Esophagus muscularis mucosa (tissue), 4 donors: Measurements from ENCODE around the gene SPRED1.

Experiments
- EP300 ChIP-seq: sonication (generic); formaldehyde crosslinking; IDR thresholded peaks from one replicate; pipeline ENCODE4 v1.6.1; 2017; ENCODE audit warnings: antibody characterized with exemption
- POLR2A ChIP-seq: fragments of 450-650 bp; IDR thresholded peaks from one replicate; pipeline ENCODE4 v1.6.1; 2017; ENCODE audit warnings: antibody characterized with exemption, moderate library complexity, mild to moderate bottlenecking, low read depth
- TF ChIP-seq, protein P1 (sequence below), 3 experiments: fragments of 200-600 bp in 2 of 3; fragments of 450-650 bp in 1 of 3; sonication (generic) in 2 of 3; IDR thresholded peaks; one replicate each; pipeline ENCODE4 v1.5.1; 2017 to 2019; ENCODE audit warnings: antibody characterized with exemption in 3 of 3, mild to moderate bottlenecking in 2 of 3, moderate library complexity in 1 of 3

DNA sequence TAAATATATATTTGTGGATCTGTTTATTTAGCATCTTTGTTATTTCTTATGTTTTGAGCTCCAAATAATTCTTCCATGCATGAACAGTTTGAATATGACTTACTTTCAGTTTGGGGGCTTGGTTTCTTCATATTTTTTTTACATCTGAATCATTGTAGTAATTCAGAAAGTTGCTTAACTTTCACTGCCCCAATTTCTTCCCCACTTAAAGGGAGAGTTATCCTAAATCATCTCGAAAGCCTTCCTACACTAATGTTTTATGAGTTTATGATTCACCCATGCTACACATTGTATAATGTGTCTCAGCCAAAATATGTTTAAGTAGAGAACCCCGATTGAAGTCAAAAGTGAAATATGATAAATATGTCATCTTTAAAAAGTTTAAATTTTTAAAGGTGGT is 47.8 kb downstream of the SPRED1 start:
- TF ChIP-seq, protein P1, sequence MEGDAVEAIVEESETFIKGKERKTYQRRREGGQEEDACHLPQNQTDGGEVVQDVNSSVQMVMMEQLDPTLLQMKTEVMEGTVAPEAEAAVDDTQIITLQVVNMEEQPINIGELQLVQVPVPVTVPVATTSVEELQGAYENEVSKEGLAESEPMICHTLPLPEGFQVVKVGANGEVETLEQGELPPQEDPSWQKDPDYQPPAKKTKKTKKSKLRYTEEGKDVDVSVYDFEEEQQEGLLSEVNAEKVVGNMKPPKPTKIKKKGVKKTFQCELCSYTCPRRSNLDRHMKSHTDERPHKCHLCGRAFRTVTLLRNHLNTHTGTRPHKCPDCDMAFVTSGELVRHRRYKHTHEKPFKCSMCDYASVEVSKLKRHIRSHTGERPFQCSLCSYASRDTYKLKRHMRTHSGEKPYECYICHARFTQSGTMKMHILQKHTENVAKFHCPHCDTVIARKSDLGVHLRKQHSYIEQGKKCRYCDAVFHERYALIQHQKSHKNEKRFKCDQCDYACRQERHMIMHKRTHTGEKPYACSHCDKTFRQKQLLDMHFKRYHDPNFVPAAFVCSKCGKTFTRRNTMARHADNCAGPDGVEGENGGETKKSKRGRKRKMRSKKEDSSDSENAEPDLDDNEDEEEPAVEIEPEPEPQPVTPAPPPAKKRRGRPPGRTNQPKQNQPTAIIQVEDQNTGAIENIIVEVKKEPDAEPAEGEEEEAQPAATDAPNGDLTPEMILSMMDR (IDR thresholded peaks at IDR 0.05), result no peak
- no peak for TF ChIP-seq POLR2A
- TF ChIP-seq EP300, result no peak
